DLD1 (cell line): ENCODE measurements around the gene PLA2G4F.
"Not testable (repeated sequence)": the region's sequence is repeated elsewhere in the genome, so short reads cannot be mapped to it uniquely, and the experiment has no call there.

Experiments
- in situ Hi-C: cut with HindIII; loops from 2 replicates; pipeline ENCODE4 v1.10.0; 2017; ENCODE audit warnings: low sequenced_read_pairs

PLA2G4F gene

GRCh38 chr15:42102646-42103235, 53.7 kb downstream of the PLA2G4F start:
- in situ Hi-C loops, result no loop called here

GRCh38 chr15:42101861-42102260, 54.6 kb downstream of the PLA2G4F start:
- in situ Hi-C loops, result no loop called here

- in situ Hi-C loops, result no loop called here
Measured at GRCh38 chr15:42100021-42100800, 56.2 kb downstream of the PLA2G4F start.

GRCh38 chr15:42097018-42097417, 59.4 kb downstream of the PLA2G4F start:
- in situ Hi-C loops, result no loop called here

GRCh38 chr15:42094512-42094963, 61.9 kb downstream of the PLA2G4F start, which contains the start of gene PLA2G4D:
TSS of gene PLA2G4D (minus strand) at chr15:42094562. CDS start at chr15:42094459, 103 bp downstream.
- in situ Hi-C loops, result no loop called here

- in situ Hi-C loops, result no loop called here
Measured at GRCh38 chr15:42093966-42094365, 62.5 kb downstream of the PLA2G4F start.

- in situ Hi-C loops, result no loop called here
Measured at GRCh38 chr15:42092398-42093318, 63.8 kb downstream of the PLA2G4F start.

- in situ Hi-C loops, result not testable (repeated sequence)
Measured at GRCh38 chr15:42091753-42092397, 64.6 kb downstream of the PLA2G4F start.

GRCh38 chr15:42090781-42091180, 65.7 kb downstream of the PLA2G4F start:
- in situ Hi-C loops, result no loop called here

- in situ Hi-C loops, result no loop called here
Measured at GRCh38 chr15:42090370-42090769, 66.1 kb downstream of the PLA2G4F start.

GRCh38 chr15:42089942-42090341, 66.5 kb downstream of the PLA2G4F start:
- in situ Hi-C loops, result no loop called here
